GM12875 (cell line): ENCODE measurements around the gene NDUFA6.
"Not testable (repeated sequence)": the region's sequence is repeated elsewhere in the genome, so short reads cannot be mapped to it uniquely, and the experiment has no call there.

Source experiments
- H3K4me3 ChIP-seq: one replicate; pipeline ENCODE4 v1.5.1; 2011; ENCODE audit warnings: low read depth, low read length, control low read depth
- CTCF ChIP-seq: IDR thresholded peaks from 2 replicates; pipeline ENCODE4 v1.5.1; 2011; ENCODE audit warnings: low read depth, mild to moderate bottlenecking, control low read depth, inconsistent platforms, low read length, moderate library complexity, borderline replicate concordance; ENCODE audit not compliant: insufficient read depth

The NDUFA6 gene

GRCh38 chr22:42132457-42132856 is 41.9 kb upstream of the NDUFA6 start:
- no peak overlapping the region for H3K4me3 ChIP-seq
- TF ChIP-seq CTCF, result no peak

- TF ChIP-seq CTCF, result no peak
- no peak overlapping the region for H3K4me3 ChIP-seq
Observed at GRCh38 chr22:42131562-42131961, 41.0 kb upstream of the NDUFA6 start.

- not testable (repeated sequence) for H3K4me3 ChIP-seq
Observed at GRCh38 chr22:42130639-42131431, 40.3 kb upstream of the NDUFA6 start, which contains the start of gene CYP2D6. Gene CYP2D6, minus strand, starts transcription at chr22:42130810. Its CDS starts 19 bp downstream, at chr22:42130791.

GRCh38 chr22:42130182-42130581 is 39.6 kb upstream of the NDUFA6 start:
- not testable (repeated sequence) for H3K4me3 ChIP-seq

GRCh38 chr22:42128776-42129694 is 38.5 kb upstream of the NDUFA6 start:
- H3K4me3 ChIP-seq, result not testable (repeated sequence)

GRCh38 chr22:42128007-42128406 is 37.4 kb upstream of the NDUFA6 start:
- H3K4me3 ChIP-seq, result not testable (repeated sequence)

GRCh38 chr22:42127606-42128005 is 37.0 kb upstream of the NDUFA6 start:
- no peak for TF ChIP-seq CTCF
- no peak overlapping the region for H3K4me3 ChIP-seq

GRCh38 chr22:42123529-42123928 is 33.0 kb upstream of the NDUFA6 start:
- not testable (repeated sequence) for H3K4me3 ChIP-seq

- not testable (repeated sequence) for H3K4me3 ChIP-seq
Observed at GRCh38 chr22:42120231-42121021, 29.9 kb upstream of the NDUFA6 start.

GRCh38 chr22:42116848-42117424 is 26.4 kb upstream of the NDUFA6 start:
- TF ChIP-seq CTCF, result no peak
- no peak overlapping the region for H3K4me3 ChIP-seq

- H3K4me3 ChIP-seq, result not testable (repeated sequence)
Observed at GRCh38 chr22:42115420-42115830, 24.9 kb upstream of the NDUFA6 start.
